ENCODE results near the gene MAT2A.
A peak's percentile ranks its signal among the peaks of the same experiment; 100 is the strongest.

The MAT2A gene

DNA sequence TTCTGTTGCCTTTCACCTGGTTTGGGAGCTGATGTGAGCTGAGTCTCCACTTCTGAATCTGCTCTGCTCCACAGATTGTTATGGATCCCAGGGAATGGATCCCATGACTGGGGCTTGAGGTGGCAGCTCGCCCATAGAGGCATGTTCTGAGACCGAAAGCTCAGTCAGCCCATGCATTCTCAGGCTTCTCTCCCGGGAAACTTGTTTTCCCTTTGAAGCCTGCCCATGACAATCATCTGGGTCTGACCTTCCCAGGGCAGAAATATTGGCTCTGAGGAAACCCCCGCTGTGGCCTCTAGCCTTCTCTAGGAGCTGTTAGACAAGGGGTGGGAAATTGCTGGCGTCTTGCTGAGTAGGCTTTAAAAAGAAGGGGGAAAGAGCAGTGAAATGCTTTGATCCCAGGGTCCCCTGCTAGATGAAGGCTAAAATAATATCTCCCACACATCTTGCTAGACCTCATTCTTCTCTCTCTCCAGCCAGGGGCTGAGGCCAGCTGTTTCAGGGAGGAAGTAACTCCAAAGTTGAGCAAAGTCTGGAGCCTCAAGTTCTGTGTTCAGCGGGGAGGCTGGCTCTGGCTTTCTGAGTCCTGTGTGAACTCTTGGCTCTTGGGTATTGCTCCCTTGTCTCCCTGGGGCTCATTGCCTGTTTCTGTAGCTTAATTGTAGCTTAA, 40.4 kb downstream of the MAT2A start:
- 50% methylated on average over 5 of the region's 6 CpGs for WGBS
- peak overlapping the region; percentile 22 for H2AK5ac ChIP-seq (ENCODE audit: low read length, severe bottlenecking)
- peak overlapping the region; percentile 50 for H3K4me2 ChIP-seq (ENCODE audit: low read length, poor library complexity, severe bottlenecking)

DNA sequence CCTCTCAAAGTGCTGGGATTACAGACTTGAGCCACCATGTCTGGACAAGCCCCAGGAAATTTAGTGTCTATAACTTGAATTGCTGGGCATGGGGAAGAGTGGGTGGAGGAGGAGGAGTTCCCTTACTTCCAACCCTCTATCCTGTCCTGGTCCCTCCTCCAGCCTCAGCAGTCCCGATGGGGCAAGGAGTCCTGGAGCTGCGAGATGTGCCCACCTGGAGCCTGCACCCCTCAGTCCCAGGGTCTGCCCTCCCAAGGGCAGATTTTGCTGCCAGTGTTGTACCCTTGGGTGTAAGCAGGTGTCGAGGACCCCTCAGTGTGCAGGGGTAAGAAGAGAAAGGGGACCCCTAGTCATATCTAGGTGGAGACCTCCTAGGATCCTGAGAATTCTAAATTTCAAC, 41.2 kb downstream of the MAT2A start:
- Histone ChIP-seq H2BK15ac (ENCODE audit: low read depth, poor library complexity, severe bottlenecking) (no peak overlapping the region), H3K18ac (ENCODE audit: low read depth in 1 of 2, low read length in 2 of 2) (no peak overlapping the region), H3K4me1 (ENCODE audit: control insufficient read depth, insufficient read depth, low read depth, low read length) (peaks cover 25% of the 10 kb centered on the region), H2BK12ac (ENCODE audit: low read length in 2 of 2) (no peak overlapping the region), H3K27ac (ENCODE audit: low read length, poor library complexity, severe bottlenecking) (no peak overlapping the region), H3K27me3 (ENCODE audit: control insufficient read depth in 1 of 2, insufficient read depth in 1 of 2, low read length in 2 of 2) (no peaks in the 10 kb centered on the region), H2AK5ac (ENCODE audit: low read length, severe bottlenecking) (no peak overlapping the region), H3K36me3 (ENCODE audit: control insufficient read depth in 1 of 2, insufficient read depth in 2 of 2, low read depth in 1 of 2, low read length in 2 of 2) (peaks cover 0 to 20% of the 10 kb centered on the region in 2 experiments), H4K91ac (ENCODE audit: low read length) (no peak overlapping the region), H3K23ac (ENCODE audit: low read length in 2 of 2) (no peak overlapping the region), H3K9ac (ENCODE audit: low read length) (no peak overlapping the region), H3K4me3 (ENCODE audit: insufficient read depth in 1 of 2, low read depth in 1 of 2, low read length in 2 of 2) (no peak overlapping the region), H2BK120ac (ENCODE audit: low read depth, low read length) (no peak overlapping the region), H2AFZ (ENCODE audit: low read depth, low read length) (no peak overlapping the region), H3K4me2 (ENCODE audit: low read length, poor library complexity, severe bottlenecking) (no peak overlapping the region), H3K79me1 (replicated peaks; ENCODE audit: low read length, poor library complexity, severe bottlenecking) (peaks cover 6% of the 10 kb centered on the region), H3K9me3 (ENCODE audit: control insufficient read depth, low read length) (no peaks in the 10 kb centered on the region), H3K14ac (ENCODE audit: low read length in 2 of 2) (no peak overlapping the region), H3K4ac (ENCODE audit: low read depth in 1 of 2, low read length in 2 of 2) (no peak overlapping the region), H2BK5ac (ENCODE audit: low read depth, low read length, poor library complexity, severe bottlenecking) (no peak overlapping the region), H4K8ac (ENCODE audit: low read length) (no peak overlapping the region)
- 84% methylated on average over 2 of the region's 3 CpGs for WGBS
- DNase-seq: no peak

More for the DNA sequence above, 40.4 kb downstream of the MAT2A start:
- Histone ChIP-seq H2BK120ac (ENCODE audit: low read depth, low read length) (peak overlapping the region; percentile 80), H2BK5ac (ENCODE audit: low read depth, low read length, poor library complexity, severe bottlenecking) (no peak overlapping the region), H3K23ac (ENCODE audit: low read length in 2 of 2) (peak overlapping the region in 1 of 2 experiments; percentile 25), H3K4me3 (ENCODE audit: insufficient read depth in 1 of 2, low read depth in 1 of 2, low read length in 2 of 2) (no peak overlapping the region), H3K18ac (ENCODE audit: low read depth in 1 of 2, low read length in 2 of 2) (peak overlapping the region in 1 of 2 experiments; percentile 57), H3K14ac (ENCODE audit: low read length in 2 of 2) (no peak overlapping the region), H3K9me3 (ENCODE audit: control insufficient read depth, low read length) (no peaks in the 10 kb centered on the region), H2BK15ac (ENCODE audit: low read depth, poor library complexity, severe bottlenecking) (no peak overlapping the region), H2BK12ac (ENCODE audit: low read length in 2 of 2) (peak overlapping the region in 1 of 2 experiments; percentile 15), H3K4me1 (ENCODE audit: control insufficient read depth, insufficient read depth, low read depth, low read length) (peaks cover 16% of the 10 kb centered on the region), H2AFZ (ENCODE audit: low read depth, low read length) (no peak overlapping the region), H3K27me3 (ENCODE audit: control insufficient read depth in 1 of 2, insufficient read depth in 1 of 2, low read length in 2 of 2) (no peaks in the 10 kb centered on the region), H3K36me3 (ENCODE audit: control insufficient read depth in 1 of 2, insufficient read depth in 2 of 2, low read depth in 1 of 2, low read length in 2 of 2) (peaks cover 0 to 17% of the 10 kb centered on the region in 2 experiments), H3K9ac (ENCODE audit: low read length) (peak overlapping the region; percentile 43), H4K91ac (ENCODE audit: low read length) (no peak overlapping the region), H3K27ac (ENCODE audit: low read length, poor library complexity, severe bottlenecking) (peak overlapping the region; percentile 51), H3K79me1 (replicated peaks; ENCODE audit: low read length, poor library complexity, severe bottlenecking) (peaks cover 6% of the 10 kb centered on the region), H3K4ac (ENCODE audit: low read depth in 1 of 2, low read length in 2 of 2) (peak overlapping the region in 1 of 2 experiments; percentile 9), H4K8ac (ENCODE audit: low read length) (peak overlapping the region; percentile 67)
- DNase-seq: peak; percentile 18

DNA sequence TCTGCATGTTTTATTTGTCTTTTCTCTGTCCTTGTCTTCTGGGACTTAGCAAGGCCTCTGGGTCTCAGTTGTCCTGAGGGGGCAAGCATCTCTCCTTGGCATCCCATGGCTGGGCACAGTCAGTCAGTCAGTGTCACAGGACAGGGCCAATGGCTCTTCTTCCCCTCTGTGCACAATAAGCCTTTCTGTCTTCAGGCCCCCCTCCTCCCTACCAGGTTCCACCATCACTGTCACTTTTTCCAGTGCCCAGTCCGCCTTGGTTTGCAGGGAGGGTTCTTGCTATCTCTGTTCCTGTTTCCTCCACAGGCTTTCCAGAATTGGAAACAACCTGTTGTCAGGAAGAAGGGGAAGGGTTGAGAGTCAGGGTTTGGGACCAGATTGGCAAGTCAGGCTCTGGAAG, 43.5 kb downstream of the MAT2A start:
- H2BK12ac ChIP-seq (ENCODE audit: low read length in 2 of 2): no peak overlapping the region
- H2BK5ac ChIP-seq (ENCODE audit: low read depth, low read length, poor library complexity, severe bottlenecking): no peak overlapping the region
- H4K91ac ChIP-seq (ENCODE audit: low read length): no peak overlapping the region
- no peak overlapping the region for H4K8ac ChIP-seq (ENCODE audit: low read length)
- no peak overlapping the region for H3K23ac ChIP-seq (ENCODE audit: low read length in 2 of 2)
- peak overlapping the region; percentile 32 for H2BK15ac ChIP-seq (ENCODE audit: low read depth, poor library complexity, severe bottlenecking)
- H2AK5ac ChIP-seq (ENCODE audit: low read length, severe bottlenecking): no peak overlapping the region
- no peak overlapping the region for H3K18ac ChIP-seq (ENCODE audit: low read depth in 1 of 2, low read length in 2 of 2)
- no peaks in the 10 kb centered on the region for H3K9me3 ChIP-seq (ENCODE audit: control insufficient read depth, low read length)
- DNase-seq: no peak
- H3K4me3 ChIP-seq (ENCODE audit: insufficient read depth in 1 of 2, low read depth in 1 of 2, low read length in 2 of 2): no peak overlapping the region
- H3K79me1 ChIP-seq (replicated peaks; ENCODE audit: low read length, poor library complexity, severe bottlenecking): peaks cover 6% of the 10 kb centered on the region
- no peak overlapping the region for H3K4ac ChIP-seq (ENCODE audit: low read depth in 1 of 2, low read length in 2 of 2)
- H3K9ac ChIP-seq (ENCODE audit: low read length): no peak overlapping the region
- no peak overlapping the region for H2AFZ ChIP-seq (ENCODE audit: low read depth, low read length)
- peak overlapping the region in 1 of 2 experiments; percentile 19 for H3K14ac ChIP-seq (ENCODE audit: low read length in 2 of 2)
- H2BK120ac ChIP-seq (ENCODE audit: low read depth, low read length): no peak overlapping the region
- H3K4me1 ChIP-seq (ENCODE audit: control insufficient read depth, insufficient read depth, low read depth, low read length): peaks cover 26% of the 10 kb centered on the region
- H3K4me2 ChIP-seq (ENCODE audit: low read length, poor library complexity, severe bottlenecking): no peak overlapping the region
- 100% methylated on average over 1 of the region's 1 CpG for WGBS
- H3K27me3 ChIP-seq (ENCODE audit: control insufficient read depth in 1 of 2, insufficient read depth in 1 of 2, low read length in 2 of 2): no peaks in the 10 kb centered on the region
- no peak overlapping the region for H3K27ac ChIP-seq (ENCODE audit: low read length, poor library complexity, severe bottlenecking)
- H3K36me3 ChIP-seq (ENCODE audit: control insufficient read depth in 1 of 2, insufficient read depth in 2 of 2, low read depth in 1 of 2, low read length in 2 of 2): peaks cover 0 to 20% of the 10 kb centered on the region in 2 experiments

DNA sequence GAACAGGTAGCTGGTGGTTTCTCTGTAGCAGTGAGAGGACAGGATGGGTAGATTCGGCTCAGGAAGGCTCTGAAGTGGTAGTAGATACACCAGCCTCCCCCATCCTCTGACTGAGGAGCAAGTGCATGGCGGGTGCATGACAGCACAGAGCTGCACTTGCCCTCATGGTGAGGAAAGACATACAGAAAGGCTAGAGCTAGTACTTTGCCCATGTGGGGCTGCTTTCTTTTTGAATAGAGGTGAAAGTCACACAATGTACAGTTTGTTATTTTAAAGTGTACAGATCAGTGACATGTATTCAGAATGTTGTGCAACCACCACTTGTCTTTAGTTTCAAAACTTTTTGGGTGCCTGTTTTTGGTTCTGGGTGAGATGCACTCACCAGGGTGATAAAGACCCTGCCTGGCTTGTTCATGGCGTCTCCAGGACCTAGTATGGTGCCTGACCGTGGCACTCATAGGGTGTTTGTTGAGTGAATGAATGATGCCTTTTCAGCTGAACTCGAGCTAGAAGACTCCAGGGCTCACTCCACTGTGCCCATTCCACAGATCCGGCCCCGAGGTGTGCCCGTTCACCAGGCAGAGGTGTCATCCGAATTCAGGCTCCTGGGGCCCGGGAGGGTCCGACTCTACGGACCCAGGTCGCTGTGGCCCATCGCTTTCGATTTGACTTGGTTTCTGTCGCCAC, 44.8 kb downstream of the MAT2A start:
- H3K27me3 ChIP-seq (ENCODE audit: control insufficient read depth in 1 of 2, insufficient read depth in 1 of 2, low read length in 2 of 2): no peaks in the 10 kb centered on the region
- DNase-seq: no peak
- no peak overlapping the region for H3K23ac ChIP-seq (ENCODE audit: low read length in 2 of 2)
- H3K4ac ChIP-seq (ENCODE audit: low read depth in 1 of 2, low read length in 2 of 2): no peak overlapping the region
- peaks cover 30% of the 10 kb centered on the region for H3K4me1 ChIP-seq (ENCODE audit: control insufficient read depth, insufficient read depth, low read depth, low read length)
- peak overlapping the region in 1 of 2 experiments; percentile 84 for H3K4me3 ChIP-seq (ENCODE audit: insufficient read depth in 1 of 2, low read depth in 1 of 2, low read length in 2 of 2)
- WGBS: 76% methylated on average over 16 of the region's 16 CpGs
- no peak overlapping the region for H3K4me2 ChIP-seq (ENCODE audit: low read length, poor library complexity, severe bottlenecking)
- H3K79me1 ChIP-seq (replicated peaks; ENCODE audit: low read length, poor library complexity, severe bottlenecking): peaks cover 6% of the 10 kb centered on the region
- no peak overlapping the region for H2AFZ ChIP-seq (ENCODE audit: low read depth, low read length)
- H3K9me3 ChIP-seq (ENCODE audit: control insufficient read depth, low read length): no peaks in the 10 kb centered on the region
- H2BK15ac ChIP-seq (ENCODE audit: low read depth, poor library complexity, severe bottlenecking): no peak overlapping the region
- H3K27ac ChIP-seq (ENCODE audit: low read length, poor library complexity, severe bottlenecking): no peak overlapping the region
- H2BK120ac ChIP-seq (ENCODE audit: low read depth, low read length): peak overlapping the region; percentile 87
- no peak overlapping the region for H2BK5ac ChIP-seq (ENCODE audit: low read depth, low read length, poor library complexity, severe bottlenecking)
- H3K14ac ChIP-seq (ENCODE audit: low read length in 2 of 2): no peak overlapping the region
- H2BK12ac ChIP-seq (ENCODE audit: low read length in 2 of 2): peak overlapping the region in 1 of 2 experiments; percentile 45
- no peak overlapping the region for H2AK5ac ChIP-seq (ENCODE audit: low read length, severe bottlenecking)
- H4K91ac ChIP-seq (ENCODE audit: low read length): no peak overlapping the region
- peak overlapping the region; percentile 19 to 46 for H3K18ac ChIP-seq (ENCODE audit: low read depth in 1 of 2, low read length in 2 of 2)
- peak overlapping the region; percentile 19 for H4K8ac ChIP-seq (ENCODE audit: low read length)
- peaks cover 0 to 20% of the 10 kb centered on the region in 2 experiments for H3K36me3 ChIP-seq (ENCODE audit: control insufficient read depth in 1 of 2, insufficient read depth in 2 of 2, low read depth in 1 of 2, low read length in 2 of 2)
- peak overlapping the region; percentile 85 for H3K9ac ChIP-seq (ENCODE audit: low read length)
